Aorta (tissue), 5 donors: Measurements from ENCODE around the gene JUND. TPM values are rescaled to one million over a fixed set of nuclear protein-coding genes. Genes with fewer than 3 reads are reported as not detected.

Experiments
- ATAC-seq: fragments of 200-7000 bp; cut with Tn5 transposase; one replicate; pipeline ENCODE4 v1.9.1; 2022; ENCODE audit warnings: moderate library complexity; ENCODE audit not compliant: low FRiP score
- DNase-seq, 2 donors: peaks; one replicate each; pipeline ENCODE4 v3.0.0-alpha.2; 2020
- H3K27ac ChIP-seq, 2 donors: one replicate each; pipeline ENCODE4 v1.5.1; 2013; ENCODE audit warnings: low read length in 2 of 2, mild to moderate bottlenecking in 2 of 2, moderate library complexity in 2 of 2, control low read depth in 1 of 2, inconsistent platforms in 1 of 2, low read depth in 1 of 2
- H3K27me3 ChIP-seq, 2 donors: one replicate each; pipeline ENCODE4 v1.6.1; 2013; ENCODE audit warnings: control low read depth in 1 of 2, low read length in 1 of 2, mild to moderate bottlenecking in 1 of 2, moderate library complexity in 1 of 2; ENCODE audit not compliant: insufficient read depth in 2 of 2, control insufficient read depth in 1 of 2
- H3K36me3 ChIP-seq, 2 donors: one replicate each; pipeline ENCODE4 v1.6.1; 2013; ENCODE audit warnings: control low read depth in 1 of 2, low read length in 1 of 2, mild to moderate bottlenecking in 1 of 2; ENCODE audit not compliant: insufficient read depth in 2 of 2, control insufficient read depth in 1 of 2
- H3K4me1 ChIP-seq, 2 donors: one replicate each; pipeline ENCODE4 v1.6.1; 2013; ENCODE audit warnings: low read length in 2 of 2, control low read depth in 1 of 2, mild to moderate bottlenecking in 1 of 2, moderate library complexity in 1 of 2; ENCODE audit not compliant: insufficient read depth in 2 of 2, control insufficient read depth in 1 of 2
- H3K4me3 ChIP-seq, 2 donors: one replicate each; pipeline ENCODE4 v1.5.1; 2013; ENCODE audit warnings: low read length in 2 of 2, control low read depth in 1 of 2, mild to moderate bottlenecking in 1 of 2
- H3K9me3 ChIP-seq: one replicate; pipeline ENCODE4 v1.6.1; 2013; ENCODE audit warnings: mild to moderate bottlenecking, low read length; ENCODE audit not compliant: control insufficient read depth
- WGBS, 2 donors: extraction: QIAGEN DNeasy Blood & Tissue Kit; methylation state at CpG; one replicate each; pipeline ENCODE4 v1.1.7; 2013; 5-methylcytosine and 5-hydroxymethylcytosine counted together
- intact Hi-C, 2 donors: fragments of 100-400 bp; cut with DNase I; formaldehyde crosslinking; loops; one replicate each; pipeline versions ENCODE4 v1.14.2 to v1.15.0; 2022
- polyA plus RNA-seq, 2 donors: library from polyadenylated mRNA; stranded (reverse); fragments of 200-250 nt; gene quantifications; one replicate each; pipeline ENCODE4 v1.2.3, GENCODE V29; 2013
- total RNA-seq, 2 donors: library from RNA; stranded (reverse); fragmentation: NEBNext Ultra II Directional; extraction: Animal tissue kit (Norgen Biotek cat#: 25700); gene quantifications; one replicate each; pipeline ENCODE4 v1.2.1, GENCODE V29; 2021
- donor health status: healthy with polysubstance abuse.
- donor health status: Bipolar disorder and iron deficiency.
- donor health status: DM: no; HTN: no; CAD: no.
- donor health status: DM: no; HTN: no; CAD: no.
- donor health status: DM: yes; HTN: yes; CAD: no.

JUND gene
- total and polyA plus RNA-seq, 4 donors, result 62.6 to 492 (median 187) TPM

GRCh38 chr19:18304458-18305310, 23.3 kb upstream of the JUND start:
- intact Hi-C loops, result loop anchor here in 1 of 2 donors (1.0 to 2.0 kb wide), 2 partner anchors 24 to 113 kb away; partner anchors contain the start of gene JUND

GRCh38 chr19:18304208-18304457, 22.7 kb upstream of the JUND start:
- no peak for ATAC-seq

More at GRCh38 chr19:18304458-18305310, 23.3 kb upstream of the JUND start:
- H3K9me3 ChIP-seq, result no peaks in the 10 kb centered on the region
- 0% methylated on average over 29 of the region's 29 CpGs for WGBS, 2 donors
- H3K27me3 ChIP-seq, result no peaks in the 10 kb centered on the region
- DNase-seq (peak; percentile 94 to 97), ATAC-seq (peak; percentile 90)
- no peaks in the 10 kb centered on the region for H3K4me1 ChIP-seq
- no peaks in the 10 kb centered on the region for H3K36me3 ChIP-seq
- H3K27ac ChIP-seq, result peak overlapping the region; percentile 96
- peak overlapping the region in 1 of 2 donors; percentile 24 for H3K4me3 ChIP-seq

GRCh38 chr19:18301718-18302111, 20.3 kb upstream of the JUND start:
- no peaks in the 10 kb centered on the region for H3K36me3 ChIP-seq
- H3K27ac ChIP-seq, result peak overlapping the region in 1 of 2 donors; percentile 73
- DNase-seq (no peak), ATAC-seq (no peak)
- no peaks in the 10 kb centered on the region for H3K27me3 ChIP-seq
- intact Hi-C loops, result no loop called here
- H3K4me3 ChIP-seq, result no peak overlapping the region
- WGBS, 2 donors, result 44 to 46% methylated on average over 4 of the region's 4 CpGs
- no peaks in the 10 kb centered on the region for H3K9me3 ChIP-seq
- no peaks in the 10 kb centered on the region for H3K4me1 ChIP-seq

More at GRCh38 chr19:18304208-18304457, 22.7 kb upstream of the JUND start:
- no peak for DNase-seq
- Histone ChIP-seq H3K9me3 (no peaks in the 10 kb centered on the region), H3K36me3 (no peaks in the 10 kb centered on the region), H3K27me3 (no peaks in the 10 kb centered on the region), H3K4me1 (no peaks in the 10 kb centered on the region), H3K27ac (peak overlapping the region in 1 of 2 donors; percentile 96), H3K4me3 (no peak overlapping the region)
- WGBS, 2 donors, result 1 to 3% methylated on average over 2 of the region's 2 CpGs
- intact Hi-C loops, result loop anchor here in 1 of 2 donors (1.0 to 2.0 kb wide), 2 partner anchors 23 to 113 kb away; partner anchors contain the start of gene JUND

GRCh38 chr19:18300930-18301717, 19.7 kb upstream of the JUND start:
- intact Hi-C loops, result no loop called here
- DNase-seq (peak; percentile 92 to 97), ATAC-seq (peak; percentile 76)
- WGBS, 2 donors, result 30 to 31% methylated on average over 18 of the region's 18 CpGs
- H3K9me3 ChIP-seq, result no peaks in the 10 kb centered on the region
- no peak overlapping the region for H3K4me3 ChIP-seq
- H3K27me3 ChIP-seq, result no peaks in the 10 kb centered on the region
- peak overlapping the region in 1 of 2 donors; percentile 73 for H3K27ac ChIP-seq
- no peaks in the 10 kb centered on the region for H3K36me3 ChIP-seq
- H3K4me1 ChIP-seq, result no peaks in the 10 kb centered on the region

GRCh38 chr19:18299654-18300053, 18.2 kb upstream of the JUND start:
- Histone ChIP-seq H3K9me3 (no peaks in the 10 kb centered on the region), H3K36me3 (no peaks in the 10 kb centered on the region), H3K27ac (no peak overlapping the region), H3K4me3 (no peak overlapping the region), H3K27me3 (no peaks in the 10 kb centered on the region), H3K4me1 (no peaks in the 10 kb centered on the region)
- DNase-seq, result no peak
- 96% methylated on average over 9 of the region's 9 CpGs for WGBS, 2 donors
- ATAC-seq, result no peak
- intact Hi-C loops, result no loop called here

GRCh38 chr19:18298601-18299000, 17.2 kb upstream of the JUND start:
- intact Hi-C loops, result no loop called here
- whole genome bisulfite sequencing, 2 donors, result 77 to 80% methylated on average over 6 of the region's 6 CpGs
- Histone ChIP-seq H3K4me3 (no peak overlapping the region), H3K27me3 (no peaks in the 10 kb centered on the region), H3K27ac (no peak overlapping the region), H3K9me3 (no peaks in the 10 kb centered on the region), H3K4me1 (no peaks in the 10 kb centered on the region), H3K36me3 (no peaks in the 10 kb centered on the region)
- DNase-seq (no peak), ATAC-seq (no peak)

GRCh38 chr19:18297308-18297707, 15.9 kb upstream of the JUND start:
- Histone ChIP-seq H3K9me3 (no peaks in the 10 kb centered on the region), H3K36me3 (no peaks in the 10 kb centered on the region), H3K4me3 (no peak overlapping the region), H3K4me1 (no peaks in the 10 kb centered on the region), H3K27me3 (no peaks in the 10 kb centered on the region), H3K27ac (no peak overlapping the region)
- ATAC-seq, result no peak
- 33 to 38% methylated on average over 4 of the region's 4 CpGs for whole genome bisulfite sequencing, 2 donors
- no peak for DNase-seq
- intact Hi-C loops, result no loop called here

GRCh38 chr19:18295034-18295451, 13.6 kb upstream of the JUND start:
- ATAC-seq (no peak), DNase-seq (no peak)
- H3K27me3 ChIP-seq, result no peaks in the 10 kb centered on the region
- no peak overlapping the region for H3K4me3 ChIP-seq
- H3K4me1 ChIP-seq, result no peaks in the 10 kb centered on the region
- 96 to 98% methylated on average over 4 of the region's 4 CpGs for WGBS, 2 donors
- H3K27ac ChIP-seq, result no peak overlapping the region
- intact Hi-C loops, result no loop called here
- no peaks in the 10 kb centered on the region for H3K9me3 ChIP-seq
- no peaks in the 10 kb centered on the region for H3K36me3 ChIP-seq
